HEK293T (cell line): Measurements from ENCODE around the gene SPESP1.

Experiments
- BHLHE40 ChIP-seq: fragments of 450-650 bp; IDR thresholded peaks from 2 replicates; pipeline ENCODE4 v1.6.1; 2016; ENCODE audit warnings: mild to moderate bottlenecking, moderate library complexity, borderline replicate concordance
- CTBP1 ChIP-seq: fragments of 450-650 bp; IDR thresholded peaks from 2 replicates; pipeline ENCODE4 v1.6.1; 2016; ENCODE audit warnings: borderline replicate concordance
- ELF4 ChIP-seq: fragments of 450-650 bp; IDR thresholded peaks from 2 replicates; pipeline ENCODE4 v1.6.1; 2017; ENCODE audit warnings: antibody characterized with exemption
- FOXK2 ChIP-seq: fragments of 450-650 bp; IDR thresholded peaks from 2 replicates; pipeline ENCODE4 v1.6.1; 2016; ENCODE audit warnings: mild to moderate bottlenecking
- FOXM1 ChIP-seq: fragments of 450-650 bp; IDR thresholded peaks from 2 replicates; pipeline ENCODE4 v1.6.1; 2017; ENCODE audit warnings: mild to moderate bottlenecking, borderline replicate concordance
- L3MBTL2 ChIP-seq: fragments of 450-650 bp; conservative IDR thresholded peaks from 2 replicates; pipeline ENCODE4 v1.6.1; 2016; ENCODE audit warnings: mild to moderate bottlenecking
- NFRKB ChIP-seq: fragments of 450-650 bp; IDR thresholded peaks from 2 replicates; pipeline ENCODE4 v1.6.1; 2016; ENCODE audit warnings: mild to moderate bottlenecking, moderate library complexity
- PKNOX1 ChIP-seq: fragments of 450-650 bp; IDR thresholded peaks from 2 replicates; pipeline ENCODE4 v1.6.1; 2016
- TARDBP ChIP-seq: fragments of 450-650 bp; IDR thresholded peaks from 2 replicates; pipeline ENCODE4 v1.6.1; 2016
- ZNF384 ChIP-seq: fragments of 450-650 bp; IDR thresholded peaks from 2 replicates; pipeline ENCODE4 v1.6.1; 2016

DNA sequence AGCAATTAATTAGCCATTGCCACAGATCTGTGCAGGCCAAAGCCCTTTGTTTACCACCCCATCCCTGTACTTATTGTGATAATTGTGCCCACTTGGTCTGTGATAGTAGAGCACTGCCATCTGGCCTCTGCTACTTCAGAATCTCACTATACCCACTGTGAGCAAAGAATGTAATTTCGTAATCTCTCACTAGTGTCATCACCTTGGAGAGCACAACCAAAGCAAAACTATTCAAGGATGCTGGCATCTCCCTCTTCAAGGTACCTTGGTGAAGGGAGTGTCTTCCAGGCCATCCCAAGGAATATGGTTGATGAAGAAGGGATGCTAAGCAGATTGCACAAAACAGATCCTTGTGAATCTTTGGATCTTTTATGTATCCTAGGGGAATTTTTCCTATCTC lies 49.5 kb downstream of the SPESP1 start:
- no peak for TF ChIP-seq NFRKB
- no peak for TF ChIP-seq ZNF384
- TF ChIP-seq CTBP1 = no peak
- no peak for TF ChIP-seq FOXM1
- no peak for TF ChIP-seq FOXK2
- no peak for TF ChIP-seq L3MBTL2
- TF ChIP-seq ELF4 = no peak
- no peak for TF ChIP-seq BHLHE40
- TF ChIP-seq TARDBP = no peak
- TF ChIP-seq PKNOX1 = no peak
